ENCODE results near the gene SRRT. TPM values are rescaled to one million over a fixed set of nuclear protein-coding genes. Genes with fewer than 3 reads are reported as not detected.
"Not testable (repeated sequence)": the region's sequence is repeated elsewhere in the genome, so short reads cannot be mapped to it uniquely, and the experiment has no call there.

Gene SRRT
- polyA plus RNA-seq, 1 donor: 193 TPM

- DNase-seq: no peak
Measured at GRCh38 chr7:100893910-100894721, 19.2 kb downstream of the SRRT start.

GRCh38 chr7:100894860-100895700 lies 20.2 kb downstream of the SRRT start:
- DNase-seq: peak; percentile 60

DNA sequence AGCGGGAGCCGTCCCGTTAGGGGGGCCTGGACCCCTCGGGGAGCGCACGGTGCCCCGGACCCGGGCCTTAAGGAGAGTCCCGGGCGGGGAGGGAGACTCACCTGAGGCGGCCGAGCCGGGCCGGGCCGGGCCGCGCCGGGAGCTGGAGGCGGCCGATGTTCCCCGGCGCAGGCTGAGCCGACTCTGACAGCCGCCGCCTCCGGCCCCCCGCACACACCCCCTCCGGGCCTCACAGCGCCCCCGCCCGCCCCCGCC lies 20.7 kb downstream of the SRRT start, which contains the start of gene ACHE:
Gene ACHE (minus strand): TSS at position 188 of the 255 bp plus-strand sequence. CDS start 1,656 bp downstream, outside the sequence.
- DNase-seq: no peak

DNA sequence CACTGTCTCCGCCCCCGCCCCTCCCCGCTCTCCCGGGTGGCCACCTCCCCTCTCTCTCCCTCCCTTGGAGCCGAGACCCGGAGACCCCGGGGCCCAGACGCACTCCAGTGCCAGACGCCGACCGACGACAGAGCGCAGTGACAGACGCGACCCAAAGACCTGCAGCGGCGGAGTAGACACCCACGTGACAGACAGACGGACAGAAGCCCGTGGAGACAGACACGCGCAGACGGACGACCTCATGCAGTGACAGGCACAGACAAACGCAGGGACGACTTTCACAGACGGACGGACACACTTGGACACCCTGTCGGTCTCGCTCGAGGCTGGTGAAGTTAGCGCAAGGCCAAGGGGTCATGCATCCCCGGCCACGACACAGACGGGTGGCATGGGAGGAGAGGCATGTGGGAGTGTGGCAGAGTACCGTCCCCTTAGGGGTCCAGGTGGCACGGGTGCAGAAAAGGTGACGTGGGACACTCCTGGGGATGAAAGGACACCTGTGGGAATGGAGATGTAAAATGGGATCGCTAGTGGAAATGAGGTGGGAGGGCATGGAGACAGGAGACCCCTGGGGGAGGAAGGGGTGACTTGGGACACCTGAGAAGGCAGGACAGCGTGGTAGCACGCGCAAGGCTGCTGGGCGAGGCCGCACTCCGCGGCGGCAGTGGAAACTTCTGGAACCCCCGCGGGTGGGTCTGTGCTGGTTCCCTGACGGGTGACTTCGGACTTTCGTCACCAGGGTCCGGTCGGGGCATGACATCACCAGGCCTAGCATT lies 21.2 kb downstream of the SRRT start:
- DNase-seq: peak; percentile 33

DNA sequence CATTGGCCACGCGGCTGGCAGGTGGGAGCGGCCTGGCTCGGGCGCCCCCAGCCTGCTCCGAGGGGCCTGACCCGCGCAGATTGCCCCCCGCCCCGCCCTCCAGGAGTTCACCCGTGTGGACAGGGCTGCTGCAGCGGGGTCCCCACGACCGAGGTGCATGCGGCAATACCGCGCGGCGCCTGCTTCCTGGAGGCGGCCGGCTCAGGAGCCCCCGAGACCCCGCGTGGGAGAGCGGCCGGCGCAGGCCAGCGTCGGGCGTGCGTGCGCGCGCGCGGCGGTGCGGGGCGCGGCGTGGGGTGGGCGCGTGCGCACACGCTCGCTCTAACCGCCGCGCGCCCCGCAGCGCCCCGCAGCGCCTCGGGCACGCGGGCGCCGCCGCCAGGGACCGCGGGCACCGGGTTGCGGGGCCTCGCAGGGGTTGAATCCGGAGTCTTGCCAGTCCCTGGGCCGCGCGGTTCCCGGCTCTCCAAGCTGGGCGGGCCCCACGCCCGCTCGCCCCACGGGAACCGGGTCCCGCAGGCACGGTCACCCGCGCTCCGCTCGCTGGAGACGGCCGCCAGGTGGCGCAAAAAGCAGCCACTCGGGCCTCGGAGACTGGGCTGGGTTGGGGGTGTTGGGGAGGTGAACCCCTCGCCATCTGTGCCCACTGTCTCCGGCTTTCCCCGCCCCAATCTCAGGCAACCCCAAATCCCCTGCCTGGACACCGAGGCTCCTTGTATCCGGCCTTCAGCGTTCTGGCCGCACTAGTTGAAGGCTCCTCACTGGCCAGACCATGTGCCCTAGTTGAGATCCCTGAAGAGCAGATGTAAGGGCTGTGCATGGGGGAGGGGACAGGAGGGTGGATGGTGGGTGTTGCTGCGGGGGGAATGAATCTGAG lies 22.1 kb downstream of the SRRT start:
- DNase-seq: peak; percentile 30

GRCh38 chr7:100897772-100898454 lies 23.0 kb downstream of the SRRT start:
- DNase-seq: no peak

GRCh38 chr7:100899432-100899831 lies 24.5 kb downstream of the SRRT start:
- DNase-seq: no peak

GRCh38 chr7:100900978-100901377 lies 26.1 kb downstream of the SRRT start:
- DNase-seq: no peak

- DNase-seq: no peak
Measured at GRCh38 chr7:100901921-100902332, 27.0 kb downstream of the SRRT start.

GRCh38 chr7:100902638-100903037 lies 27.7 kb downstream of the SRRT start:
- DNase-seq: no peak

- no peak for DNase-seq
Measured at GRCh38 chr7:100908512-100908911, 33.6 kb downstream of the SRRT start.

DNA sequence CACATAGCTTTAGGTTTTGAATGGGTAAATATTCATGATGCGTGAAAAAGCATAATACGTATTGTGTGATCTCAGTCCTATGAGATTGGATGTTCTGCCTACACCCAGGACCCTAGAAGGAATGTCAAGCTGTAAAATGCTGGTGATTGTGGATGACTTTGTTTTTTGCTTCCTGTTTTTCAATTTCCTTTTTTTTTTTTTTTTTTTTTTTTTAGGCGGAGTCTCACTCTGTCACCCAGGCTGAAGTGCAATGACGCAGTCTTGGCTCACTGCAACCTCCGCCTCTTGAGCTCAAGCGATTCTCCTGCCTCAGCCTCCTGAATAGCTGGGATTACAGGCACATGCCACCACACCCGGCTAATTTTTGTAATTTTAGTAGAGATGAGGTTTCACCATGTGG lies 35.5 kb downstream of the SRRT start:
- not testable (repeated sequence) for DNase-seq

DNA sequence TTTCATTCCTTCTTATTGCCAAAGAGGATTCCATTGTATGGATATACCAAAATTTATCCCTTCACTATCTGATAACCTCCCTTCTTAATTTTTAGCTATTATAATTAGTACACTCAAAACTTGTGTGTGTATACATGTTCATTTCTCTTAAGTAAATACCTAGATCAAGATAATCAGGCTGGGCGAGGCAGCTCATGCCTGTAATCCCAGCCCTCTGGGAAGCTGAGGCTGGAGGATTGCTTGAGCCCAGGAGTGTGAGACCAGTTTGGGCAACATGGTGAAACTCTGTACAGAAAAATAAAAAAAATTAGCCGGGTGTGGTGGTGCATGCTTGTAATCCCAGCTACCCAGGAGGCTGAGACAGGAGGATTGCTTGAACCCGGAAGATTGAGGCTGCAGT lies 36.6 kb downstream of the SRRT start:
- DNase-seq: no peak

GRCh38 chr7:100914208-100914878 lies 39.4 kb downstream of the SRRT start:
- no peak for DNase-seq

DNA sequence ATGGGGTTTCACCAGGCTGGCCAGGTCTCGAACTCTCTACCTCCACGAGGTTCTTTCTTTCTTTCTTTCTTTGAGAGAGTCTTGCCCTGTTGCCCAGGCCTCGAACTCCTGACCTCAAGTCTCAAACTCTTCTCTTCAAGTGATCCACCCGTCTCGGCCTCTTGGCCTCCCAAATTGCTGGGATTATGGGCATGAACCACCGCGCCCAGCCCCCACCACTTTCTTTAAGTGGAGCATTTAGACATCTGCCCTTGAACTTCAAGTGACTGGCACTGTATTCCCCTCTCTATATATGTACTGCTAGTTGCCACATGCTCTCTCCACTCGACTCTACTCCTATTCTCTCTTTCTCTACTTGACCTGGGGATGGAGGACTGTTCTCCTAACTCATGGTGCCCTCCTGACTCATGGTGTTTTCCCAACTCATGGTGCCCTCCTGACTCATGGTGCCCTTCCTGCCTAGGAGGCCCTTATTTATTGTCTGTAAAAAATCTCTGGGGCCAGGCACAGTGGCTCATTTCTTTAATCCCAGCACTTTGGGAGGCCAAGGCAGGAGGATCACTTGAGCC lies 40.1 kb downstream of the SRRT start:
- DNase-seq: no peak

GRCh38 chr7:100919335-100919734 lies 44.4 kb downstream of the SRRT start:
- not testable (repeated sequence) for DNase-seq

DNA sequence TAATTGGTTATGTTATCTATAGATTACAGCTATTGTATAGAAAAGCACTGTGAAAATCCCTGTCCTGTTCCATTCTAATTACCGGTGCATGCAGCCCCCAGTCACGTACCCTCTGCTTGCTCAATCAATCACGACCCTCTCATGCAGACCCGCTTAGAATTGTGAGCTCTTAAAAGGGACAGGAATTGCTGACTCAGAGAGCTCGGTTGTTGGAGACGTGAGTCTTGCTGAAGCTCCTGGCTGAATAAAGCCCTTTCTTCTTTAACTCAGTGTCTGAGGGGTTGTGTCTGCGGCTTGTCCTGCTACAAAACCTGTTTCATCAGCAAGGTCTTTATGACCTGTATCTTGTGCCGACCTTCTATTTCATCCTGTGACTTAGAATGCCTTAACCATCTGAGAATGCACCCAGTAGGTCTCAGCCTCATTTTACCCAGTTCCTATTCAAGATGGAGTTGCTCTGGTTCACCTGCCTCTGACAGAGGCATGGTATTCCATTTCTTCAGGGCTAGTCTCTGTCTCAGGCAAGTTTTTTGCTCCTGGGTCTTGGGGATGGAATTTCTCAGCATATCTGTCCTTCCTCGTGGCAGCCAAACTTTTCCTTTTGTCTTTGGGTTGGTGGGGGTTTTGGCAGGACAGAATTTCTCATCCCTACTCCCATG lies 45.0 kb downstream of the SRRT start:
- DNase-seq: not testable (repeated sequence)

DNA sequence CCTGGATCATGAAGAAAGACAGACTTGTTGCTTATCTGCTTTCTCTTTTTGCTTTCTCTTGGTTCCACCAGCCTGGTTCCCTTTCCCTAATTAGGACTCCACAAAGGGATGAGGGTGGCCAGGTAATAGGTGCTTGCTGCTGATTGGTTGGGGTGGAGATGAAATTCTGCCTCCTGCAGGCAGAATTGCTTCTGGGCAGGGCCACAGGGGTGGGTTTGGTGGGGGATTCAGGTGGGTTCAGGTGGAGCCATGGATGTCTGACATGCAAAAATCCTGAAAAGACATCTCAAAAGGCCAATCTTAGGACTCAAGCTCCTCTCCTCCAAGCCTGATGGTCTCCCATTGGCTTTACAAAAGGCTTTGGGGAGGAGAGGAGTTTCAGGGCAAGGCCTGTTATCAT lies 46.1 kb downstream of the SRRT start:
- no peak for DNase-seq

- not testable (repeated sequence) for DNase-seq
Measured at GRCh38 chr7:100923616-100924015, 48.7 kb downstream of the SRRT start.

- DNase-seq: no peak
Measured at GRCh38 chr7:100929808-100930174, 54.9 kb downstream of the SRRT start.

Measured in left kidney (tissue), 2 donors.